IMR-90 (cell line): ENCODE measurements around the gene SLC26A6. TPM values are rescaled to one million over a fixed set of nuclear protein-coding genes. Genes with fewer than 3 reads are reported as not detected.

Source experiments
- ATAC-seq: fragments of 200-7000 bp; cut with Tn5 transposase; 2 replicates; pipeline ENCODE4 v1.9.1; 2020; ENCODE audit warnings: low read depth, mild to moderate bottlenecking, moderate library complexity
- BruUV-seq: library from RNA; stranded (reverse); fragments of 400-500 nt; replicated peaks from 2 replicates; lab custom pipeline; 2021; lab: Mats Ljungman, UMichigan
- CTCF ChIA-PET: fragments of 300-600 bp; formaldehyde crosslinking; extraction: SDS; loops from one replicate; lab custom pipeline; 2021; ENCODE audit warnings: antibody characterized with exemption; lab: Yijun Ruan, JAX
- POLR2A ChIA-PET: fragments of 300-600 bp; sonication (Branson Sonifier 250); formaldehyde crosslinking; loops from one replicate; lab custom pipeline; 2022; ENCODE audit warnings: antibody characterized with exemption; ENCODE audit not compliant: unreplicated experiment; lab: Charles Lee
- DNase-seq: peaks from one replicate; pipeline ENCODE4 v3.0.0; 2013
- H2AFZ ChIP-seq: replicated peaks from 2 replicates; pipeline ENCODE3; 2013; ENCODE audit warnings: low read length, mild to moderate bottlenecking; ENCODE audit not compliant: poor library complexity
- H2AK5ac ChIP-seq: 2 replicates; pipeline ENCODE4 v1.6.1; 2013; ENCODE audit warnings: low read depth, low read length, inconsistent platforms
- H2AK9ac ChIP-seq: replicated peaks from 2 replicates; pipeline ENCODE3; 2013; ENCODE audit warnings: mild to moderate bottlenecking, low read depth, low read length, moderate library complexity; ENCODE audit not compliant: poor library complexity
- H2BK120ac ChIP-seq: 2 replicates; pipeline ENCODE4 v1.6.1; 2013; ENCODE audit warnings: low read depth, low read length, inconsistent platforms
- H2BK15ac ChIP-seq: 3 replicates; pipeline ENCODE4 v1.6.1; 2013; ENCODE audit warnings: low read depth, low read length, inconsistent platforms
- H2BK20ac ChIP-seq: 2 replicates; pipeline ENCODE4 v1.6.1; 2013; ENCODE audit warnings: low read depth, mild to moderate bottlenecking, inconsistent platforms, low read length, moderate library complexity
- H2BK5ac ChIP-seq: 2 replicates; pipeline ENCODE4 v1.6.1; 2013; ENCODE audit warnings: mild to moderate bottlenecking, low read depth, low read length, inconsistent platforms; ENCODE audit not compliant: poor library complexity, severe bottlenecking
- H3K14ac ChIP-seq: replicated peaks from 2 replicates; pipeline ENCODE4 v1.6.1; 2013; ENCODE audit warnings: low read depth, low read length, inconsistent platforms
- H3K18ac ChIP-seq: 2 replicates; pipeline ENCODE4 v1.6.1; 2013; ENCODE audit warnings: low read depth, low read length, control low read depth
- H3K23ac ChIP-seq: 2 replicates; pipeline ENCODE4 v1.6.1; 2013; ENCODE audit warnings: low read depth, low read length, inconsistent platforms
- H3K27ac ChIP-seq: 2 replicates; pipeline ENCODE4 v1.5.1; 2013; ENCODE audit warnings: mild to moderate bottlenecking, control low read depth, low read length; ENCODE audit not compliant: insufficient read depth
- H3K27me3 ChIP-seq: 2 replicates; pipeline ENCODE4 v1.6.1; 2013; ENCODE audit warnings: low read length; ENCODE audit not compliant: control insufficient read depth, insufficient read depth
- H3K36me3 ChIP-seq: 2 replicates; pipeline ENCODE4 v1.6.1; 2013; ENCODE audit warnings: low read length, mixed read lengths; ENCODE audit not compliant: control insufficient read depth, insufficient read depth
- H3K4ac ChIP-seq: 2 replicates; pipeline ENCODE4 v1.6.1; 2013; ENCODE audit warnings: low read depth, low read length, inconsistent platforms
- H3K4me1 ChIP-seq: 2 replicates; pipeline ENCODE4 v1.6.1; 2013; ENCODE audit warnings: low read length, mixed read lengths; ENCODE audit not compliant: control insufficient read depth, insufficient read depth
- H3K4me2 ChIP-seq: 2 replicates; pipeline ENCODE4 v1.6.1; 2013; ENCODE audit warnings: low read depth, mild to moderate bottlenecking, control low read depth, low read length, moderate library complexity
- H3K4me3 ChIP-seq: 2 replicates; pipeline ENCODE4 v1.5.1; 2013; ENCODE audit warnings: low read depth, mild to moderate bottlenecking, control low read depth, low read length, moderate library complexity; ENCODE audit not compliant: insufficient read depth
- H3K56ac ChIP-seq: 2 replicates; pipeline ENCODE4 v1.6.1; 2013; ENCODE audit warnings: low read length, inconsistent platforms; ENCODE audit not compliant: insufficient read depth; ENCODE audit errors: extremely low read depth
- H3K79me1 ChIP-seq, 2 experiments: 2 replicates each; pipeline ENCODE4 v1.6.1; 2013; ENCODE audit warnings: low read length in 2 of 2, inconsistent platforms in 1 of 2, low read depth in 1 of 2
- H3K9ac ChIP-seq: 2 replicates; pipeline ENCODE4 v1.6.1; 2013; ENCODE audit warnings: low read depth, low read length, control low read depth
- H3K9me1 ChIP-seq: 2 replicates; pipeline ENCODE4 v1.6.1; 2013; ENCODE audit warnings: low read length, inconsistent platforms; ENCODE audit not compliant: insufficient read depth
- H3K9me3 ChIP-seq: 2 replicates; pipeline ENCODE4 v1.6.1; 2013; ENCODE audit warnings: low read length; ENCODE audit not compliant: control insufficient read depth, insufficient read depth
- H4K20me1 ChIP-seq: 2 replicates; pipeline ENCODE4 v1.6.1; 2013; ENCODE audit warnings: low read length, inconsistent platforms; ENCODE audit not compliant: insufficient read depth
- H4K5ac ChIP-seq: 2 replicates; pipeline ENCODE4 v1.6.1; 2013; ENCODE audit warnings: mild to moderate bottlenecking, low read depth, low read length, control low read depth
- H4K8ac ChIP-seq, 2 experiments: 2 replicates each; pipeline ENCODE4 v1.6.1; 2013; ENCODE audit warnings: low read depth in 2 of 2, low read length in 2 of 2, control low read depth in 1 of 2, inconsistent platforms in 1 of 2
- H4K91ac ChIP-seq: 2 replicates; pipeline ENCODE4 v1.6.1; 2013; ENCODE audit warnings: low read depth, low read length, inconsistent platforms; ENCODE audit not compliant: insufficient read depth
- CEBPB ChIP-seq: IDR thresholded peaks from 2 replicates; pipeline ENCODE4 v1.6.1; 2012; ENCODE audit warnings: low read depth, low read length, improper control_type of control experiment
- CHD1 ChIP-seq: IDR thresholded peaks from 2 replicates; pipeline ENCODE4 v1.6.1; 2012; ENCODE audit warnings: low read depth, low read length, improper control_type of control experiment
- CTCF ChIP-seq: conservative IDR thresholded peaks from 2 replicates; pipeline ENCODE4 v1.5.1; 2012; ENCODE audit warnings: mild to moderate bottlenecking, low read depth, low read length, improper control_type of control experiment
- MAFK ChIP-seq: IDR thresholded peaks from 2 replicates; pipeline ENCODE4 v1.6.1; 2012; ENCODE audit warnings: low read depth, low read length, improper control_type of control experiment
- MAZ ChIP-seq: IDR thresholded peaks from 2 replicates; pipeline ENCODE4 v1.6.1; 2012; ENCODE audit warnings: low read depth, mild to moderate bottlenecking, low read length, improper control_type of control experiment, moderate library complexity, borderline replicate concordance
- MXI1 ChIP-seq: IDR thresholded peaks from 2 replicates; pipeline ENCODE4 v1.6.1; 2012; ENCODE audit warnings: low read depth, mild to moderate bottlenecking, low read length, moderate library complexity, borderline replicate concordance
- NFE2L2 ChIP-seq: fragments of 150-350 bp; IDR thresholded peaks from 2 replicates; pipeline ENCODE4 v1.6.1; 2016; ENCODE audit warnings: low read depth, mild to moderate bottlenecking, low read length
- POLR2A ChIP-seq: IDR thresholded peaks from 2 replicates; pipeline ENCODE4 v1.6.1; 2012; ENCODE audit warnings: mild to moderate bottlenecking, low read depth, low read length
- RCOR1 ChIP-seq: IDR thresholded peaks from 2 replicates; pipeline ENCODE4 v1.6.1; 2012; ENCODE audit warnings: mild to moderate bottlenecking, low read length, improper control_type of control experiment; ENCODE audit not compliant: insufficient replicate concordance
- SMC3 ChIP-seq: fragments of 150-350 bp; IDR thresholded peaks from 2 replicates; pipeline ENCODE4 v1.6.1; 2016; ENCODE audit warnings: low read depth, mild to moderate bottlenecking, antibody characterized with exemption, low read length, moderate library complexity
- WGBS, 2 experiments: methylation state at CpG; one replicate each; pipeline versions ENCODE4 v1.1.5 to v1.1.7; 2013; ENCODE audit warnings: missing lambda C conversion rate in 2 of 2; ENCODE audit not compliant: insufficient read length in 1 of 2; ENCODE audit errors: extremely low coverage in 2 of 2; 5-methylcytosine and 5-hydroxymethylcytosine counted together
- dilution Hi-C: fragments of 300-500 bp; cut with HindIII; formaldehyde crosslinking; loops from one replicate; pipeline ENCODE4 v1.14.3; 2018; ENCODE audit warnings: low sequenced_read_pairs; ENCODE audit not compliant: unreplicated experiment
- in situ Hi-C: fragments of 300-500 bp; cut with MboI; formaldehyde crosslinking; loops from 3 replicates; pipeline ENCODE4 v1.14.3; 2019; ENCODE audit warnings: low sequenced_read_pairs, inconsistent platforms, mixed read lengths
- intact Hi-C: fragments of 100-400 bp; cut with micrococcal nuclease; formaldehyde crosslinking; loops from 2 replicates; pipeline ENCODE4 v1.10.0; 2022
- polyA plus RNA-seq, 3 experiments: library from polyadenylated mRNA; depleted of rRNA; stranded (reverse); fragments of >200 nt; gene quantifications; 2 replicates each; pipeline ENCODE4 v1.2.3, GENCODE V29; 2012; ENCODE audit warnings: low replicate concordance in 1 of 3
- total RNA-seq: library from RNA; depleted of rRNA; stranded (reverse); fragments of >200 nt; gene quantifications from 2 replicates; pipeline ENCODE4 v1.2.3, GENCODE V29; 2012
- TF ChIP-seq, protein P1 (sequence below): fragments of 150-350 bp; IDR thresholded peaks from 2 replicates; pipeline ENCODE4 v1.6.1; 2017; ENCODE audit warnings: mild to moderate bottlenecking, antibody characterized with exemption, low read length, low read depth

SLC26A6 gene
- total and polyA plus RNA-seq, 2 of the 4 experiments (the other 2 are of a cell fraction), result 11.8 to 34.3 TPM

- H3K27me3 ChIP-seq, result no peaks in the 10 kb centered on the region
- no peak overlapping the region for H3K4ac ChIP-seq
- TF ChIP-seq MAFK (no peak), MXI1 (no peak), POLR2A (no peak), CHD1 (no peak), RCOR1 (no peak), NFE2L2 (no peak), MAZ (no peak), CTCF (no peak), SMC3 (no peak), CEBPB (no peak)
- TF ChIP-seq, protein P1, sequence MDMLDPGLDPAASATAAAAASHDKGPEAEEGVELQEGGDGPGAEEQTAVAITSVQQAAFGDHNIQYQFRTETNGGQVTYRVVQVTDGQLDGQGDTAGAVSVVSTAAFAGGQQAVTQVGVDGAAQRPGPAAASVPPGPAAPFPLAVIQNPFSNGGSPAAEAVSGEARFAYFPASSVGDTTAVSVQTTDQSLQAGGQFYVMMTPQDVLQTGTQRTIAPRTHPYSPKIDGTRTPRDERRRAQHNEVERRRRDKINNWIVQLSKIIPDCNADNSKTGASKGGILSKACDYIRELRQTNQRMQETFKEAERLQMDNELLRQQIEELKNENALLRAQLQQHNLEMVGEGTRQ, result no peak
- in situ Hi-C loops, result loop anchor here (10.0 kb wide), 1 partner anchor 197 kb away; a partner anchor contains a TSS
- CTCF ChIA-PET, result interaction anchor here (0.7 to 2.0 kb wide), 2 partner anchors 26 to 50 kb away, joined by 3 to 5 read pairs; partner anchors contain the start of gene SLC26A6
- H3K4me1 ChIP-seq, result no peaks in the 10 kb centered on the region; the same call in 1 of the 2 replicates
- DNase-seq, result no peak
- H3K14ac ChIP-seq, result no peak overlapping the region
- no peak for ATAC-seq
- no peak overlapping the region for H2BK20ac ChIP-seq
- H2BK5ac ChIP-seq, result no peak overlapping the region
- H2BK120ac ChIP-seq, result no peak overlapping the region
- H4K8ac ChIP-seq, result no peak overlapping the region
- POLR2A ChIA-PET, result interaction anchor here (0.6 to 0.8 kb wide), 2 partner anchors 39 to 65 kb away, joined by 15 to 18 read pairs; no protein-coding TSS in a partner anchor
- WGBS, 2 experiments, result 6% methylated on average over 10 of the region's 46 CpGs; no CpG with 5 or more reads in 1 of the 2 experiments
- no peak overlapping the region; the same call in 1 of the 2 replicates for H3K4me2 ChIP-seq
- H3K9me3 ChIP-seq, result no peaks in the 10 kb centered on the region
- no peaks in the 10 kb centered on the region for H3K36me3 ChIP-seq
- H4K20me1 ChIP-seq, result no peaks in the 10 kb centered on the region
- H3K18ac ChIP-seq, result no peak overlapping the region
- BruUV-seq, result no TSS peak
- H2BK15ac ChIP-seq, result no peak overlapping the region
- H2AFZ ChIP-seq, result no peak overlapping the region
- H3K27ac ChIP-seq, result no peak overlapping the region
- peak overlapping the region; percentile 56; the same call in 1 of the 2 replicates for H3K4me3 ChIP-seq
- H3K56ac ChIP-seq, result no peak overlapping the region
- H4K5ac ChIP-seq, result no peak overlapping the region
- dilution Hi-C loops, result no loop called here
- H3K79me1 ChIP-seq, result peaks cover 0 to 5% of the 10 kb centered on the region in 2 experiments; a peak in 1 of 4 replicates
- no peak overlapping the region for H2AK9ac ChIP-seq
- no peak overlapping the region for H3K23ac ChIP-seq
- no peak overlapping the region for H2AK5ac ChIP-seq
- H3K9me1 ChIP-seq, result peaks cover 5% of the 10 kb centered on the region
- no peak overlapping the region for H4K91ac ChIP-seq
- intact Hi-C loops, result no loop called here
- H3K9ac ChIP-seq, result no peak overlapping the region
Observed at GRCh38 chr3:48662145-48662752, 27.0 kb upstream of the SLC26A6 start.
